Kidney (tissue), 14 donors: ENCODE data around the gene TNS3. TPM values are rescaled to one million over a fixed set of nuclear protein-coding genes. Genes with fewer than 3 reads are reported as not detected.
A peak's percentile ranks its signal among the peaks of the same experiment; 100 is the strongest.

Source experiments
- DNase-seq, 5 donors: peaks; one replicate each; pipeline ENCODE4 v3.0.0-alpha.2; 2013 to 2020
- FAIRE-seq: peaks from 2 replicates; lab custom pipeline; 2012; peaks lifted over from hg19 to GRCh38; lab: Jason Lieb, UNC
- H3K27ac ChIP-seq, 2 donors: one replicate each; pipeline ENCODE4 v1.7.0; 2013; ENCODE audit warnings: low read depth in 2 of 2, low read length in 2 of 2, inconsistent platforms in 1 of 2
- H3K27me3 ChIP-seq: one replicate; pipeline ENCODE4 v1.7.1; 2013; ENCODE audit warnings: low read length, inconsistent platforms; ENCODE audit not compliant: control insufficient read depth, insufficient read depth
- H3K36me3 ChIP-seq, 3 donors: one replicate each; pipeline versions ENCODE4 v1.7.0 to v1.7.1; 2013; ENCODE audit warnings: low read length in 3 of 3, control low read depth in 1 of 3, inconsistent platforms in 1 of 3; ENCODE audit not compliant: insufficient read depth in 3 of 3, control insufficient read depth in 2 of 3
- H3K4me1 ChIP-seq, 3 donors: one replicate each; pipeline versions ENCODE4 v1.7.0 to v1.7.1; 2013; ENCODE audit warnings: low read length in 3 of 3, inconsistent platforms in 1 of 3, low read depth in 1 of 3; ENCODE audit not compliant: control insufficient read depth in 2 of 3, insufficient read depth in 2 of 3
- H3K4me3 ChIP-seq, 3 donors: one replicate each; pipeline versions ENCODE4 v1.7.0 to v1.8.1; 2013; ENCODE audit warnings: low read length in 3 of 3, control low read depth in 1 of 3, inconsistent platforms in 1 of 3
- H3K9ac ChIP-seq, 3 donors: one replicate each; pipeline versions ENCODE4 v1.7.0 to v1.7.1; 2013; ENCODE audit warnings: low read length in 3 of 3, control low read depth in 1 of 3, inconsistent platforms in 1 of 3
- H3K9me3 ChIP-seq, 3 donors: one replicate each; pipeline versions ENCODE4 v1.7.0 to v1.7.1; 2013; ENCODE audit warnings: low read length in 3 of 3, control low read depth in 1 of 3, inconsistent platforms in 1 of 3; ENCODE audit not compliant: control insufficient read depth in 2 of 3, insufficient read depth in 1 of 3
- CTCF ChIP-seq: IDR thresholded peaks from 3 replicates; pipeline ENCODE4 v1.5.1; 2012; ENCODE audit warnings: mild to moderate bottlenecking, moderate library complexity, borderline replicate concordance; ENCODE audit not compliant: insufficient read depth; ENCODE audit errors: extremely low read depth
- intact Hi-C: fragments of 100-400 bp; cut with DNase I; formaldehyde crosslinking; loops from one replicate; pipeline ENCODE4 v1.11.1; 2022
- polyA plus RNA-seq: library from polyadenylated mRNA; stranded (reverse); fragments of 350-450 nt; fragmentation: Illumina TruSeq; extraction: RNeasy Lipid Tissue Mini Kit (QIAGEN cat#74804); gene quantifications from one replicate; pipeline ENCODE4 v1.2.3, GENCODE V29; 2014; ENCODE audit warnings: low read depth, low replicate concordance; ENCODE audit not compliant: insufficient read depth
- total RNA-seq: library from RNA; stranded (reverse); fragmentation: NEBNext Ultra II Directional; extraction: Animal tissue kit (Norgen Biotek cat#: 25700); gene quantifications from one replicate; pipeline ENCODE4 v1.2.1, GENCODE V29; 2021
- donor health status: control.
- donor health status: control.
- donor health status: control.
- donor health status: control.
- donor health status: control.
- donor health status: DM: yes; HTN: yes; CAD: no.
- donor health status: Normal renal cell carcinoma (clear cell type).

The TNS3 gene
- total and polyA plus RNA-seq, 2 donors from 2014 or later = 38.4 to 198 TPM

GRCh38 chr7:47478017-47478344 lies 103.9 kb downstream of the TNS3 start:
- H3K4me1 ChIP-seq = peaks cover 6 to 68% (median 54%) of the 10 kb centered on the region in 3 donors
- H3K27ac ChIP-seq = peak overlapping the region; percentile 24 to 59
- no peak for DNase-seq
- H3K4me3 ChIP-seq = no peak overlapping the region
- intact Hi-C loops = no loop called here
- H3K9ac ChIP-seq = peak overlapping the region in 1 of 3 donors; percentile 30
- H3K9me3 ChIP-seq = peaks cover 0 to 1% (median 0%) of the 10 kb centered on the region in 3 donors
- FAIRE-seq = no peak
- no peaks in the 10 kb centered on the region for H3K27me3 ChIP-seq
- TF ChIP-seq CTCF = no peak
- no peaks in the 10 kb centered on the region for H3K36me3 ChIP-seq

- FAIRE-seq (no peak), DNase-seq (no peak)
- peaks cover 6 to 69% (median 50%) of the 10 kb centered on the region in 3 donors for H3K4me1 ChIP-seq
- peak overlapping the region in 1 of 3 donors; percentile 22 for H3K9ac ChIP-seq
- H3K27me3 ChIP-seq = no peaks in the 10 kb centered on the region
- H3K36me3 ChIP-seq = no peaks in the 10 kb centered on the region
- TF ChIP-seq CTCF = no peak
- peak overlapping the region; percentile 24 to 59 for H3K27ac ChIP-seq
- intact Hi-C loops = no loop called here
- no peak overlapping the region for H3K4me3 ChIP-seq
- peaks cover 0 to 1% (median 0%) of the 10 kb centered on the region in 3 donors for H3K9me3 ChIP-seq
Measured at GRCh38 chr7:47477191-47478016, 104.5 kb downstream of the TNS3 start.

GRCh38 chr7:47475880-47476227 lies 106.1 kb downstream of the TNS3 start:
- intact Hi-C loops = no loop called here
- Histone ChIP-seq H3K36me3 (no peaks in the 10 kb centered on the region), H3K9ac (peak overlapping the region in 1 of 3 donors; percentile 4), H3K4me1 (peaks cover 6 to 73% (median 52%) of the 10 kb centered on the region in 3 donors), H3K27me3 (no peaks in the 10 kb centered on the region), H3K9me3 (peaks cover 0 to 1% (median 0%) of the 10 kb centered on the region in 3 donors), H3K4me3 (no peak overlapping the region), H3K27ac (peak overlapping the region; percentile 58 to 78)
- DNase-seq = no peak
- no peak for FAIRE-seq
- no peak for TF ChIP-seq CTCF
